SK-N-SH (cell line): ENCODE measurements around the gene TAX1BP1. TPM values are rescaled to one million over a fixed set of nuclear protein-coding genes. Genes with fewer than 3 reads are reported as not detected.

Source experiments
- CTCF ChIA-PET: fragments of 300-600, 350-600 bp; formaldehyde crosslinking; extraction: SDS; loops from one replicate; lab custom pipeline; 2021; lab: Yijun Ruan, JAX
- POLR2A ChIA-PET: fragments of 350-600 bp; sonication (Branson Sonifier 250); formaldehyde crosslinking; extraction: SDS; loops from one replicate; lab custom pipeline; 2020; ENCODE audit warnings: antibody characterized with exemption, inconsistent platforms; lab: Yijun Ruan, JAX
- DNase-seq: peaks from one replicate; pipeline ENCODE4 v3.0.0; 2012
- H2AFZ ChIP-seq: fragments of 200-600 bp; sonication (generic); 2 replicates; pipeline ENCODE4 v1.8.1; 2016; ENCODE audit warnings: antibody characterized with exemption, mild to moderate bottlenecking, low read depth
- H3F3A ChIP-seq: fragments of 200-600 bp; sonication (generic); replicated peaks from 2 replicates; pipeline ENCODE3; 2016; ENCODE audit warnings: antibody characterized with exemption, mild to moderate bottlenecking; ENCODE audit not compliant: insufficient read depth
- H3K27ac ChIP-seq, 2 experiments: fragments of 200-500 bp in 1 of 2; fragments of 200-600 bp in 1 of 2; sonication (Bioruptor generic) in 1 of 2; sonication (generic), shearing (Covaris generic) in 1 of 2; 2 replicates each; pipeline versions ENCODE4 v1.5.1 to v1.6.1; 2014 to 2016; ENCODE audit warnings: low read depth in 2 of 2, inconsistent platforms in 1 of 2, low read length in 1 of 2, mild to moderate bottlenecking in 1 of 2, mixed read lengths in 1 of 2
- H3K27me3 ChIP-seq: fragments of 200-600 bp; sonication (generic), shearing (Covaris generic); 2 replicates; pipeline ENCODE4 v1.6.1; 2016; ENCODE audit warnings: mixed run types; ENCODE audit not compliant: insufficient read depth
- H3K36me3 ChIP-seq, 2 experiments: fragments of 200-500 bp in 1 of 2; fragments of 200-600 bp in 1 of 2; sonication (Bioruptor generic) in 1 of 2; sonication (generic) in 1 of 2; replicated peaks in 1 of 2; 2 replicates each; pipeline versions ENCODE3 to v1.5.1; 2014 to 2016; ENCODE audit warnings: low read length in 1 of 2, mild to moderate bottlenecking in 1 of 2; ENCODE audit not compliant: insufficient read depth in 2 of 2, control insufficient read depth in 1 of 2
- H3K4me1 ChIP-seq, 2 experiments: fragments of 200-500 bp in 1 of 2; fragments of 200-600 bp in 1 of 2; sonication (Bioruptor generic) in 1 of 2; sonication (generic), shearing (Covaris generic) in 1 of 2; 2 replicates each; pipeline versions ENCODE4 v1.5.1 to v1.6.1; 2014 to 2016; ENCODE audit warnings: low read depth in 1 of 2, low read length in 1 of 2, mixed run types in 1 of 2; ENCODE audit not compliant: insufficient read depth in 2 of 2, control insufficient read depth in 1 of 2
- H3K4me2 ChIP-seq: fragments of 200-600 bp; sonication (generic), shearing (Covaris generic); 2 replicates; pipeline ENCODE4 v1.6.1; 2017; ENCODE audit warnings: mixed run types
- H3K4me3 ChIP-seq, 2 experiments: fragments of 200-500 bp in 1 of 2; fragments of 200-600 bp in 1 of 2; sonication (Bioruptor generic) in 1 of 2; sonication (generic), shearing (Covaris generic) in 1 of 2; 2 replicates each; pipeline versions ENCODE4 v1.5.1 to v1.8.1; 2014 to 2016; ENCODE audit warnings: low read depth in 2 of 2, inconsistent platforms in 1 of 2, low read length in 1 of 2, mild to moderate bottlenecking in 1 of 2, mixed read lengths in 1 of 2, moderate library complexity in 1 of 2
- H3K79me2 ChIP-seq: fragments of 200-600 bp; sonication (generic); 2 replicates; pipeline ENCODE4 v1.8.1; 2017; ENCODE audit warnings: mild to moderate bottlenecking; ENCODE audit not compliant: insufficient read depth
- H3K9ac ChIP-seq: fragments of 200-600 bp; sonication (generic); 2 replicates; pipeline ENCODE4 v1.6.1; 2017; ENCODE audit warnings: mixed run types
- H3K9me2 ChIP-seq: fragments of 200-600 bp; sonication (generic); 2 replicates; pipeline ENCODE4 v1.6.1; 2017; ENCODE audit warnings: mixed run types
- H3K9me3 ChIP-seq: fragments of 200-600 bp; sonication (generic); 2 replicates; pipeline ENCODE4 v1.6.1; 2017; ENCODE audit warnings: mixed run types, mild to moderate bottlenecking, moderate library complexity
- H4K20me1 ChIP-seq: fragments of 200-600 bp; sonication (generic); 2 replicates; pipeline ENCODE4 v1.6.1; 2017; ENCODE audit warnings: mild to moderate bottlenecking, mixed run types; ENCODE audit not compliant: insufficient read depth
- CHD2 ChIP-seq: fragments of 150-350 bp; IDR thresholded peaks from 2 replicates; pipeline ENCODE4 v1.6.1; 2018; ENCODE audit warnings: low read length; ENCODE audit not compliant: partially characterized antibody
- CTCF ChIP-seq: fragments of 200-600 bp; sonication (generic); IDR thresholded peaks from 2 replicates; pipeline ENCODE4 v1.6.1; 2017; ENCODE audit warnings: antibody characterized with exemption, mild to moderate bottlenecking, moderate library complexity
- EP300 ChIP-seq, 2 experiments: IDR thresholded peaks; 2 replicates each; pipeline versions ENCODE4 v1.4.0 to v1.6.1; 2012; ENCODE audit warnings: borderline replicate concordance in 1 of 2, low read depth in 1 of 2, low read length in 1 of 2
- GABPA ChIP-seq: IDR thresholded peaks from 2 replicates; pipeline ENCODE4 v1.4.0; 2012; ENCODE audit warnings: low read depth, mild to moderate bottlenecking
- JUND ChIP-seq: IDR thresholded peaks from 2 replicates; pipeline ENCODE4 v1.4.0; 2012
- MEF2A ChIP-seq: IDR thresholded peaks from 2 replicates; pipeline ENCODE4 v1.4.0; 2012; ENCODE audit warnings: low read depth, borderline replicate concordance
- MXI1 ChIP-seq: IDR thresholded peaks from 2 replicates; pipeline ENCODE4 v1.6.1; 2012; ENCODE audit warnings: mild to moderate bottlenecking, low read depth, low read length, improper control_type of control experiment
- PBX3 ChIP-seq: IDR thresholded peaks from 2 replicates; pipeline ENCODE4; 2012
- POLR2AphosphoS5 ChIP-seq: IDR thresholded peaks from 2 replicates; pipeline ENCODE4 v1.6.1; 2012; ENCODE audit warnings: low read depth, low read length
- RFX5 ChIP-seq: IDR thresholded peaks from 2 replicates; pipeline ENCODE4 v1.6.1; 2012; ENCODE audit warnings: mild to moderate bottlenecking, improper control_type of control experiment, low read length
- RXRA ChIP-seq: IDR thresholded peaks from 2 replicates; pipeline ENCODE4 v1.4.0; 2012; ENCODE audit warnings: low read depth, mild to moderate bottlenecking, borderline replicate concordance
- SMC3 ChIP-seq: IDR thresholded peaks from 2 replicates; pipeline ENCODE4 v1.6.1; 2012; ENCODE audit warnings: low read depth, low read length, improper control_type of control experiment
- USF1 ChIP-seq: IDR thresholded peaks from 2 replicates; pipeline ENCODE4 v1.4.0; 2012; ENCODE audit warnings: low read depth, borderline replicate concordance
- USF2 ChIP-seq: fragments of 150-350 bp; IDR thresholded peaks from 2 replicates; pipeline ENCODE4 v1.6.1; 2017; ENCODE audit warnings: antibody characterized with exemption, low read length, low read depth, borderline replicate concordance
- YY1 ChIP-seq: IDR thresholded peaks from 2 replicates; pipeline ENCODE4 v1.4.0; 2012; ENCODE audit warnings: low read depth, mild to moderate bottlenecking
- whole genome bisulfite sequencing: methylation state at CpG from one replicate; pipeline ENCODE4 v1.1.6; 2017; ENCODE audit warnings: low lambda C conversion rate; 5-methylcytosine and 5-hydroxymethylcytosine counted together
- polyA plus RNA-seq, 3 experiments: library from polyadenylated mRNA; depleted of rRNA; stranded (reverse); fragments of >200 nt; gene quantifications; 2 replicates each; pipeline ENCODE4 v1.2.3, GENCODE V29; 2012

Gene TAX1BP1
- polyA plus RNA-seq, 1 of the 3 experiments (the other 2 are of a cell fraction) = 70.3 TPM

- Histone ChIP-seq H3K79me2 (peaks cover 3% of the 10 kb centered on the region), H3F3A (peaks cover 28% of the 10 kb centered on the region), H3K9ac (no peak overlapping the region), H2AFZ (no peak overlapping the region), H3K4me2 (no peak overlapping the region), H3K27me3 (no peaks in the 10 kb centered on the region), H3K4me1 (peaks cover 0 to 8% of the 10 kb centered on the region in 2 experiments; a peak in 2 of 4 replicates), H3K36me3 (peaks cover 68 to 79% of the 10 kb centered on the region in 2 experiments), H3K4me3 (no peak overlapping the region), H4K20me1 (no peaks in the 10 kb centered on the region), H3K27ac (no peak overlapping the region), H3K9me2 (no peaks in the 10 kb centered on the region; the same call in 1 of the 2 replicates), H3K9me3 (no peaks in the 10 kb centered on the region; the same call in 1 of the 2 replicates)
- ChIA-PET POLR2A (no interaction called here), CTCF (no interaction called here)
- no peak for DNase-seq
- WGBS = 98% methylated on average over 1 of the region's 1 CpG
- TF ChIP-seq YY1 = no peak
- TF ChIP-seq RFX5 = no peak
- TF ChIP-seq GABPA = no peak
- TF ChIP-seq CHD2 = no peak
- TF ChIP-seq CTCF = no peak
Measured at GRCh38 chr7:27795977-27796376, 56.0 kb downstream of the TAX1BP1 start.

- no peak for DNase-seq
- H3F3A ChIP-seq = peaks cover 20% of the 10 kb centered on the region
- WGBS = 97% methylated on average over 2 of the region's 2 CpGs
- POLR2A ChIA-PET = no interaction called here
- no peak overlapping the region for H3K4me2 ChIP-seq
- no peaks in the 10 kb centered on the region for H3K27me3 ChIP-seq
- no peak overlapping the region for H3K27ac ChIP-seq
- CTCF ChIA-PET = no interaction called here
- H3K36me3 ChIP-seq = peaks cover 65 to 71% of the 10 kb centered on the region in 2 experiments
- H2AFZ ChIP-seq = no peak overlapping the region
- no peak overlapping the region for H3K4me3 ChIP-seq
- peaks cover 3% of the 10 kb centered on the region for H3K79me2 ChIP-seq
- no peaks in the 10 kb centered on the region; the same call in 1 of the 2 replicates for H3K9me2 ChIP-seq
- no peak overlapping the region for H3K9ac ChIP-seq
- no peaks in the 10 kb centered on the region for H3K4me1 ChIP-seq
- TF ChIP-seq RXRA = no peak
- TF ChIP-seq GABPA = no peak
- TF ChIP-seq MEF2A = no peak
- no peak for TF ChIP-seq YY1
- no peak for TF ChIP-seq USF2
- TF ChIP-seq EP300 (IDR thresholded peaks at IDR 0.05; ENCODE audit: borderline replicate concordance in 1 of 2, low read depth in 1 of 2, low read length in 1 of 2) = no peak
- TF ChIP-seq MXI1 = no peak
- no peak for TF ChIP-seq POLR2AphosphoS5
- no peak for TF ChIP-seq PBX3
- no peak for TF ChIP-seq USF1
- TF ChIP-seq SMC3 = no peak
- TF ChIP-seq JUND = no peak
- TF ChIP-seq, all 33 proteins: peak for 0
- Histone ChIP-seq H3K9me3 (no peaks in the 10 kb centered on the region; the same call in 1 of the 2 replicates), H4K20me1 (no peaks in the 10 kb centered on the region)
Measured at GRCh38 chr7:27799212-27799611, 59.2 kb downstream of the TAX1BP1 start.
